Measurements from ENCODE around the gene DMXL1. TPM values are rescaled to one million over a fixed set of nuclear protein-coding genes. Genes with fewer than 3 reads are reported as not detected.
A peak's percentile ranks its signal among the peaks of the same experiment; 100 is the strongest.
"Not testable (repeated sequence)": the region's sequence is repeated elsewhere in the genome, so short reads cannot be mapped to it uniquely, and the experiment has no call there.

DMXL1 gene
- total RNA-seq, 1 donor = 31.9 TPM

DNA sequence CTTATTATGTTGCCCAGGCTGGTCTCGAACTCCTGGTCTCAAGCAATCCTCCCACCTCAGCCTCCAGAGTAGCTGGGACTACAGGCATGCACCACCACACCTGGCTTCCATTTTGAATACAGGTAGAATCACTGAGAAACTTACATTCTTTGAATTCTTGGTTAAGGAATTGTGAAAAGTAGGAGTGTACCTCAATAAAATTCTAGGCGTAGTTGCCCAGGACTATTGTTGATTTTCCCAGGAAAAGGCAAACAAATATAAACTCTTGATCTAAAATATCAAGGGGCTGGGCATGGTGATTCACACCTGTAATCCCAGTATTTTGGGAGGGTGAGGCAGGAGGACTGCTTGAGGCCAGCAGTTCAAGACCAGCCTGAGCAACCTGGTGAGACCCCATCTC is 16.8 kb upstream of the DMXL1 start:
- H3K27me3 ChIP-seq (ENCODE audit: insufficient read depth, low read length) = no peaks in the 10 kb centered on the region
- peaks cover 20% of the 10 kb centered on the region for H3K4me1 ChIP-seq (ENCODE audit: insufficient read depth, low read length)
- no peak overlapping the region for H3K4me3 ChIP-seq (ENCODE audit: low read length)
- H3K9me3 ChIP-seq (ENCODE audit: low read depth, low read length) = no peaks in the 10 kb centered on the region

DNA sequence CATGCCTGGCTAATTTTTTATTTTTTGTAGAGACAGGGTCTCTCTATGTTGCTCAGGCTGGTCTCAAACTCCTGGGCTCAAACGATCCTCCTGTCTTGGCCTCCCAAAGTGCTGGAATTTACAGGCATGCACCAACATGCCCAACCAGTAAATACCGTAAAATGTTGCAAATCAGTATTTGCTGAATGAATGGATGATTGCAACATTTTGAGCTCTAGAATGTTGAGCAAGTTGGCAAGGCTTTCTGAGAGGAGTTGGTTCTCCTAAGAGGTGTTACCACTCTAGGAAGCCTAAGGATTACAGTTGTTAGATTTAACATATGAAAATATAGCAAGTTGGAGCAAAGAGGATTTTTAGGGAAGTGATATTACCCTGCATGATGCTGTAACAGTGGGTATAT is 15.6 kb upstream of the DMXL1 start:
- Histone ChIP-seq H3K9me3 (ENCODE audit: low read depth, low read length) (no peaks in the 10 kb centered on the region), H3K4me3 (ENCODE audit: low read length) (no peak overlapping the region), H3K4me1 (ENCODE audit: insufficient read depth, low read length) (peaks cover 9% of the 10 kb centered on the region), H3K27me3 (ENCODE audit: insufficient read depth, low read length) (no peaks in the 10 kb centered on the region)

DNA sequence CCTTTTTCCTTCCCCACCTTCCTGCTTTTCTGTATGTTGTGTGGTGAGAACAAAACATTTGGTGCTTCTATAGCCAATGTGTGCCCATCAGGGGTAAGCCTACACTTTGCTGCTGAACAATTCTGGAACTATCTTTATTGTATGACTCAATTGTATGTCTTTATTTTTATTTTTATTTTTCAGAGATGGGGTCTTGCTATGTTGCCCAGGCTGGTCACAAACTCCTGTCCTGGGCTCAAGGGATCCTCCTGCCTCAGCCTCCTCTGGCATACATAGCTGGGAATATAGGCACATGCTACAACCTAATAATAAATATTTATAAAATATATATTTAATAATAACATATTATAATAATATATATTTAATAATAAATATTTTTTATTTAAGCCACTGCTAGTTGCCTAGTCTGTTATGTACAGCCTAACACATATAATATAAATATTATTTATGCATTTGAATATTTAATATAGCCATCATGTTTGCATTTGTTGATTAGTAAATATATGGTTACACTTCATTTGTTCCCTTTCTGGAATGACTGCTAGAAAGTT is 11.8 kb upstream of the DMXL1 start:
- Histone ChIP-seq H3K4me3 (ENCODE audit: low read length) (no peak overlapping the region), H3K4me1 (ENCODE audit: insufficient read depth, low read length) (peaks cover 15% of the 10 kb centered on the region), H3K9me3 (ENCODE audit: low read depth, low read length) (no peaks in the 10 kb centered on the region), H3K27me3 (ENCODE audit: insufficient read depth, low read length) (no peaks in the 10 kb centered on the region)

DNA sequence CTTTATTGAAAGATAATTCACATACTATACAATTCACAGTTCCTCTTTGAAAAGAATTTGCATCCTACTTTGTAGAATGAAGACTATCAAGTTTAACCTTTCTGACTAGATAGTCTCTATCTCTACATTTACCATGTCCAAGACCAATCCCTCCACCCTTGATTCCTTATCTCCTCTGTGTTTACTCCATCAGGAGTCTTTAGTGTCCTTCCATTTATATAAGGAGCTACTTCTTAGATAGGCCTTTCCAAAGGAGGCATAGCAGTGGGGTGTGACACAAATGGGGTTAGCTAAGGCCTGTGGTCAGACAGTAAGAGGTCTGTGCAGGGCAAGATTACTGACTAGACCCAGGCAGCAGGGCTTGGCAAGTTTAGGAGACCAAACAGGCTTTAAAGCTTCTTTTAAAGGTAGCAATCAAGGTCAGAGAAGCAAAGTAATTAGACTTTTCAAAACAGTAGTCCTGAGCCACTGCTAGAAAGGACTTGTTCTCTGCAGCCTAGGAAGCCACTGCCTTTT is 11.1 kb upstream of the DMXL1 start:
- Histone ChIP-seq H3K27me3 (ENCODE audit: insufficient read depth, low read length) (no peaks in the 10 kb centered on the region), H3K4me3 (ENCODE audit: low read length) (no peak overlapping the region), H3K4me1 (ENCODE audit: insufficient read depth, low read length) (peaks cover 19% of the 10 kb centered on the region), H3K9me3 (ENCODE audit: low read depth, low read length) (no peaks in the 10 kb centered on the region)

DNA sequence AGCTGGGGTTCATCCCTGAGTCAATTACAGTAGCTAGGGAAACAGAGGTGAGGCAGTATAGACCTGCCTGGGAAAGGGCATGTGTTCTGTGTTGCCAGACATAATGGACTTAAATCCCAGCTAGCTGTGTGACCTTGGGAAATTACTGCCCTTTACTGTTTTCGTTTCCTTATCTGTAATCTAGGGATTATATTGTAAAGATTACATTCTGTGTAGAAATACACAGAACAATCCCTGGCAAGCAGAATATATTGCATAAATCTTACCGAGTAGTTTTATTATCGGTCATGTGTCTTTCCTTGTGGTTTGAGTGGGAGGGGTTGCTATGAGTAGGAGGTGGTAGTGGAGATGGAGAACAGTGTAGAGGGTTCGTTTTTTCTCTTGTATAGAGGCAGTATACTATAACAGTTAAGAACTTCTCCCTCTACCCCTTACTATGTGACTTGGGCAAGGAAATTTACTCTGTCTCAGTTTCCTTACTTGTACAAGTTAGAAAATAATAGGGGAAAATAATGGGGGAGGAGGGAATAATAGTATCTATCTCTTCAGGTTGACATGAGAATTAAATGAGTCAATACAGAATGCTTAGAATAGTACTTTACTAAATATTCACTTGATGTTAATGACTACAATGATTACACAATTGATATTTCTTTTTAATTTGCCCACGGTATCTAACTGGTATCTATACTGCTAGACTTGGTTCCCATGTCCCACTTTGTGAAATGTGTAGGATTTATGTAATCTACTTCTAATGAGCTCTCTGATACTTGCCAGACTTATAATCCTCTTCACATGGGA is 7.1 kb upstream of the DMXL1 start:
- Histone ChIP-seq H3K27me3 (ENCODE audit: insufficient read depth, low read length) (no peaks in the 10 kb centered on the region), H3K4me3 (ENCODE audit: low read length) (no peak overlapping the region), H3K9me3 (ENCODE audit: low read depth, low read length) (no peaks in the 10 kb centered on the region), H3K4me1 (ENCODE audit: insufficient read depth, low read length) (peaks cover 9% of the 10 kb centered on the region)

DNA sequence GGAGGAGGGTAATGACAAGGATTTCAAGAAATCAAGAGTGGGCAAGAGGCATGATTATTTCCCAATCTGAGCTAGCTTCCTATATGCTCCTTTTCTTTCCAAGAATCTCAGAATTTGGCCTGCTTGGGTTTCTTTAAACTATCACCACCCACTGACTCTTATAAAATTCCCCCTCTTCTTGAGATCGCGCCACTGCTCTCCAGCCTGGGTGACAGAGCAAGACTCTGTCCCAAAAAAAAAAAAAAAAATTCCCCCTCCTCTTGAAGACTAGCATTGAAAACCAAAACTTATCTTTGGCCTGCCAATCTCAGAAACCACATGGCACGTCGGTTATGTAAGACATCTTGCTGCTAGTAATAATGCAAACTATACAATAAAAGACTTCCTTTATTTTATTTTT is 3.4 kb upstream of the DMXL1 start:
- Histone ChIP-seq H3K9me3 (ENCODE audit: low read depth, low read length) (no peaks in the 10 kb centered on the region), H3K4me3 (ENCODE audit: low read length) (no peak overlapping the region), H3K27me3 (ENCODE audit: insufficient read depth, low read length) (no peaks in the 10 kb centered on the region), H3K4me1 (ENCODE audit: insufficient read depth, low read length) (peaks cover 23% of the 10 kb centered on the region)

DNA sequence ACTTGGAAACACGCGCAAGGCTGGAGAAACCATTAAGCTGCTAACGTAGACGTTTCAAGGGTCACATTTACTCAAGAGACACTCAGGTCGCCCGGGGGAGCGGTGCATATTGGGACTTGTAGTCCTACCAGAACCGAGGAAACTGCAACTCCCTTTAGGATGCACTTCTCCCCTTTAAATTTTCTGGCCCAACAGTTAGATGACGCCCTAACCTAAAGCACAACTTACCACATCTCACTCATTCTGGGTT is 384 bp upstream of the DMXL1 start:
- H3K27me3 ChIP-seq (ENCODE audit: insufficient read depth, low read length) = no peaks in the 10 kb centered on the region
- no peaks in the 10 kb centered on the region for H3K9me3 ChIP-seq (ENCODE audit: low read depth, low read length)
- peak overlapping the region; percentile 89 for H3K4me3 ChIP-seq (ENCODE audit: low read length)
- H3K4me1 ChIP-seq (ENCODE audit: insufficient read depth, low read length) = peaks cover 39% of the 10 kb centered on the region

DNA sequence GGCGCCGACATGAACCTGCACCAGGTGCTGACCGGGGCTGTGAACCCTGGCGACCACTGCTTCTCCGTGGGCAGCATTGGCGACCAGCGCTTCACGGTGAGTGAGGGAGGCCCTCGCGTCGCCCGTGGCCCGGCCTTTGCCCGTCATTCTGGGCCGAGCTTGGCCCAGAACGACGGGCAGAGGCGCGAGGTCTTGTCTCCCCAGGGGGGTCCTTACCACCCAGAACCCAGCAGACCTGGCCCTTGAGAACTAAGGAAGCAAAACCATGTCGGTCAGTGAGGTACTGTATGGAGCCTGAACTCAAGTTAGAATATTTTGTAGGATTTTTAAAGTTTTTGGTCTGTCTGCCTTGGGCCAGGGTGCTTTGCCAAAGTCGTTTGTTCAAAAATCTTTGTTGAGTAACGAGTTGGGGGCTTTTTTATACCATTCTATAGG is 691 bp downstream of the DMXL1 start:
- H3K9me3 ChIP-seq (ENCODE audit: low read depth, low read length) = no peaks in the 10 kb centered on the region
- peak overlapping the region; percentile 89 for H3K4me3 ChIP-seq (ENCODE audit: low read length)
- H3K4me1 ChIP-seq (ENCODE audit: insufficient read depth, low read length) = peaks cover 42% of the 10 kb centered on the region
- H3K27me3 ChIP-seq (ENCODE audit: insufficient read depth, low read length) = no peaks in the 10 kb centered on the region

DNA sequence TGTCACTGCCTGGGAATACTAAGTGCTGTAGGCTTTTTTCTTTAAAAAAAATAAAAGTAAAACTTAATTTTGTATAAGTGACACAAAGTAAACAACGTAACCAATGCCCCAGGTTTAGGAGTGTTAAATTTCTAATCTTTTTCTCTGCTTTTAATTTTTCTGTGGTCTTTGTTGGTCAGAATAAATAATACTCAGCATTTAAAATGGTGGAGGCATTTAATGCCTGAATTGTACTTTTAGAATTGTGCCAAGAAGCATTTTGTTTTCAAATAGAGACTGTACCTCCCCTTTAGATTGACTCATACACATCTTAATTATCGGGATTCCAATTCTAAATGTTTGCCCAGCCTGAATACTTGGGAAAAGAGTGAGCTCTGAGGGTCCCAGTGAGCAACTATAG is 1.6 kb downstream of the DMXL1 start:
- Histone ChIP-seq H3K4me3 (ENCODE audit: low read length) (no peak overlapping the region), H3K4me1 (ENCODE audit: insufficient read depth, low read length) (peaks cover 48% of the 10 kb centered on the region), H3K9me3 (ENCODE audit: low read depth, low read length) (no peaks in the 10 kb centered on the region), H3K27me3 (ENCODE audit: insufficient read depth, low read length) (no peaks in the 10 kb centered on the region)

DNA sequence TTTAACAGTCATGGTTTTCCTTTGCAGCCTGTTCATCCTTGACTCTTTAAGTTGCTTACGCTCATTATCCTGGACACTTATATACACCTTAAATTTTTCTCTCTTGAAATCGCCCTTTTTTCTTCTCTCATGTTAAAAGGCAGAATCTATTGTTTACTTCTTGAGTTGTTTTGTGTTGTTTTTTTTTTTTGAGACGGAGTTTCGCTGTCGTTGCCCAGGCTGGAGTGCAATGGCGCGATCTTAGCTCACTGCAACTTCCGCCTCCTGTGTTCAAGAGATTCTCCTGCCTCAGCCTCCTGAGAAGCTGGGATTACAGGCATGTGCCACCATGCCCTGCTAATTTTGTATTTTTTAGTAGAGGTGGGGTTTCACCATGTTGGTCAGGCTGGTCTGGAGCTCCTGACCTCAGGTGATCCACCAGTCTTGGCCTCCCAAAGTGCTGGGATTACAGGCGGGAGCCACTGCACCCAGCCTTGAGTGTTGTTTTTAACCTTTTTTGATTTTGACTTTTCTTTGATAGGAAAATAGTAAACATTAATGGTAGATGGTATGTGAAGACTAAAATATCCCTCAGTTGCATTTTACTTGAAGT is 3.0 kb downstream of the DMXL1 start:
- not testable (repeated sequence) for H3K27me3 ChIP-seq (ENCODE audit: insufficient read depth, low read length); H3K9me3 ChIP-seq (ENCODE audit: low read depth, low read length); H3K4me3 ChIP-seq (ENCODE audit: low read length)
- peaks cover 54% of the 10 kb centered on the region for H3K4me1 ChIP-seq (ENCODE audit: insufficient read depth, low read length)

DNA sequence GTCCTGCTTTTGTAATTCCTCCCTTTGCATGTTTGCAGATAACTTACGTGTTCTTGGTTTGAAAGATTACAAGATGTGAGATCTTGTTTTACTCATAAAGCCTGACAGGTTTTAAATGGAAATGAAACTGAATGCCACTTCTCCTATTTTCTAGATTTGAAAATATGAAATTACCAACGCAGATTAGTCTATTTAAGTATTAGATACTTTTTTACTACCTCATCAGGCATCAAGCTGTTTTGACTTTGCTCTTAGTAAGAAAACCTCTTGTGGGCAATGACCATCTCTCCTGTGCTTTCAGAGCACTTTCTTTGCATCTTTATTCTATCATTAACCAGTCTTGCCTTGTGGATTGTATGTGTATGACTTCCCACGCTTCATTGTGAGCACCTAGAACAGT is 3.5 kb downstream of the DMXL1 start:
- Histone ChIP-seq H3K4me1 (ENCODE audit: insufficient read depth, low read length) (peaks cover 60% of the 10 kb centered on the region), H3K27me3 (ENCODE audit: insufficient read depth, low read length) (no peaks in the 10 kb centered on the region), H3K4me3 (ENCODE audit: low read length) (no peak overlapping the region), H3K9me3 (ENCODE audit: low read depth, low read length) (no peaks in the 10 kb centered on the region)

DNA sequence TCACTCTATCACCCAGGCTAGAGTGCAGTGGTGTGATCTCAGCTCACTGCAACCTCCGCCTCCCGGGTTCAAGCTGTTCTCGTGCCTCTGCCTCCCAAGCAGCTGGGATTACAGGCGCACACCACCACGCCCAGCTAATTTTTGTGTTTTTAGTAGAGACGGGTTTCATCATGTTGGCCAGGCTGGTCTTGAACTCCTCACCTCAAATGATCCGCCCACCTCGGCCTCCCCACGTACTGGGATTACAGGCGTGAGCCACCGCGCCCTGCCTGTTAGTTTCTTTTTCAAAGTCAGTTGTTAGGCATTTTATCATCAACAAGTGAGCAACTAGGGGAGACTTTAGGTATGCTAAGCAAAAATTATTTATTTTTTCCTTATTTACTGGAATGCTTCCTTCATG is 4.4 kb downstream of the DMXL1 start:
- not testable (repeated sequence) for H3K27me3 ChIP-seq (ENCODE audit: insufficient read depth, low read length); H3K9me3 ChIP-seq (ENCODE audit: low read depth, low read length); H3K4me3 ChIP-seq (ENCODE audit: low read length)
- peaks cover 58% of the 10 kb centered on the region for H3K4me1 ChIP-seq (ENCODE audit: insufficient read depth, low read length)

DNA sequence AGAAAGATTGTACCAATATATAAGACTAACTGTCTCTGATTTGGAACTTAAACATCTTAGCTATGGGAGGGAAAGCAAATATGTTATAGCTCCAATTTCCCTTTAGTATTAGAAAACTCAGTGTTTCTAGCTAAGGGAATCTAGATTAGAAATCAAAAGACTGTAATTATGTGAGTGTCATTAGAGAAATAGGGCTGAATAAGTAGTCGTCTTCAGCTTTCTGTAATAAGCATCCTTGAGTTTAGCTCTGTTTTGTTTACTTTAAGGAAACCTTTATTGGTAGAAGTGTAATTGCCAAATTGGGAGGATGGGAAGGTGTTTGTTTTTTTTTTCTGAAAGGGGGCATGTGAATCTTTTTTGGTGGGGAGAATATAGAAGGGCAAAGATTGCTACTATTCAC is 5.2 kb downstream of the DMXL1 start:
- H3K4me1 ChIP-seq (ENCODE audit: insufficient read depth, low read length) = peaks cover 56% of the 10 kb centered on the region
- H3K9me3 ChIP-seq (ENCODE audit: low read depth, low read length) = no peaks in the 10 kb centered on the region
- no peaks in the 10 kb centered on the region for H3K27me3 ChIP-seq (ENCODE audit: insufficient read depth, low read length)
- no peak overlapping the region for H3K4me3 ChIP-seq (ENCODE audit: low read length)

DNA sequence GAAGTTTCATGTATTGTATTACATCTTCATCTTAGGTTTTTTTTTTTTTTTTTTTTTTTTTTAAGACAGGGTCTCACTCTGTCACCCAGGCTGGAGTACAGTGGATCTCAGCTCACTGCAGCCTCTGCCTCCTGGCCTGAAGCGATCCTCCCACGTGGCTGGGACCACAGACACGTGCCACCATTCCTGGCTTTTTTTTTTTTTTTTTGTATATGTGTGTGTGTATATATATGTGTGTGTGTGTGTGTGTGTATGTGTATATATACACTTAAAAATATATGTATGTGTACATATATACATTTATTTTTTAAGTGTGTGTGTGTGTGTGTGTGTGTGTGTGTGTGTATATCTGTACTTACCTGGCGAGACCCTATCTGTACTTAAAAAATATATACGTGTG is 6.6 kb downstream of the DMXL1 start:
- H3K4me3 ChIP-seq (ENCODE audit: low read length) = no peak overlapping the region

DNA sequence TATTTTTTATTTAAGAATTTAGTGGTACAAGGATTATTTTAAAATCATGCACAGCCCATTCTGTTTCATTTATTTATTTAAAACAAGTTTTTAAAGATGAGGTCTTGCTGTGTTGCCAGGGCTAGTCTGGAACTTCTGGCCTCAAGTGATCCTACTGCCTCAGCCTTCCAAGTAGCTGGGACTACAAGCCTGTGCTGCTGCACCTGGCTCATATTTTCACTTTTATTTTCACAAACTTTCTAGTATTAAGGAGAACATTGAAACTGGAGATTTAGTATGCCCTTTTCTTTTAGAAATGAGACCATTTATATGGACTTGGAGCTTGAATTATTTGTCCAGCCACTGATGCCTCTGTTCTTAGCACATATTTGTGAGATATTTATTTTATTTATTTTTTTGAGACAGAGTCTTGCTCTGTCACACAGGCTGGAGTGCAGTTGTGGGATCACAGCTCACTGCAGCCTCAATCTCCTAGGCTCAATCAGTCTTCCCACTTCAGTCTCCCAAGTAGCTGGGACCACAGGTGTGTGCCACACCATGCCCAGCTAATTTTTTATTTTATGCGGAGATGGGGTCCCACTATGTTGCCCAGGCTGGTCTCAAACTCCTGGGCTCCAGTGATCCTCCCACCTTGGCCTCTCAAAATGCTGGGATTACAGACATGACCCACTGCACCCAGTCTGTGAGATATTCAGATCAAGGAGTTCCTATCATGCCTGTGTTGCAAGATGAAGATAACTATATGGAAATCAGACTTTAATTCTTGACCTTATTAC is 7.4 kb downstream of the DMXL1 start:
- Histone ChIP-seq H3K27me3 (ENCODE audit: insufficient read depth, low read length) (no peaks in the 10 kb centered on the region), H3K4me3 (ENCODE audit: low read length) (no peak overlapping the region), H3K4me1 (ENCODE audit: insufficient read depth, low read length) (peaks cover 43% of the 10 kb centered on the region), H3K9me3 (ENCODE audit: low read depth, low read length) (no peaks in the 10 kb centered on the region)

More for the DNA sequence above, 6.6 kb downstream of the DMXL1 start:
- Histone ChIP-seq H3K4me1 (ENCODE audit: insufficient read depth, low read length) (peaks cover 51% of the 10 kb centered on the region), H3K9me3 (ENCODE audit: low read depth, low read length) (no peaks in the 10 kb centered on the region), H3K27me3 (ENCODE audit: insufficient read depth, low read length) (no peaks in the 10 kb centered on the region)

Measured in mononuclear cell (primary cell).